Measurements from ENCODE around the gene DHX34.

GRCh38 chr19:47340477-47341208, 8.5 kb upstream of the DHX34 start:
- TF ChIP-seq CTCF (IDR thresholded peaks at IDR 0.05; ENCODE audit: low read depth, low read length, poor library complexity, severe bottlenecking) (no peak), EZH2phosphoT487 (IDR thresholded peaks at IDR 0.05; ENCODE audit: borderline replicate concordance, low read length) (no peak)
